GM18498 (cell line): Measurements from ENCODE around the gene BACE2.

Experiments
- ATAC-seq: cut with Tn5 transposase; IDR thresholded peaks from one replicate; pipeline ENCODE4 v1.9.1; 2021; ENCODE audit warnings: mild to moderate bottlenecking, moderate library complexity; ENCODE audit not compliant: unreplicated experiment

Gene BACE2

DNA sequence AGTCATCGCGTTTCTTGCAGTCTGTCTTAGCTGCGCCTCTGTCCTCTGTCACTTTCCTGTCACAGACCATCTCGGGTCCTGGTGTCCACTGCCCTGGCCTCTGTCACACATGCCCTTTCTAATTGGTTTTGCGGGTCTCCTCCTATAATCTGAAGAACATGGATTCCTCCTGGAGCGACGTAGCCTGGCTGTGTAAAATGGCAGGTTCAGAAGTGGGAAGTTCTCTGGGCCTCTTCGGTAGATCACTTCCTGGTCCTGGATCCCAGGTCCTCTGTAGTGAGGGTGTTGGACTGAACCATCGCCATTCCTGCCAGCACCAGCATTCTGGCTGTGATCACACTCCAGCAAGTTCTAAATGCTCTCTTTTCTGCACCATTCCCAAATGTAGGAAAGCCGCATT is 149.5 kb downstream of the BACE2 start:
- no peak for ATAC-seq

DNA sequence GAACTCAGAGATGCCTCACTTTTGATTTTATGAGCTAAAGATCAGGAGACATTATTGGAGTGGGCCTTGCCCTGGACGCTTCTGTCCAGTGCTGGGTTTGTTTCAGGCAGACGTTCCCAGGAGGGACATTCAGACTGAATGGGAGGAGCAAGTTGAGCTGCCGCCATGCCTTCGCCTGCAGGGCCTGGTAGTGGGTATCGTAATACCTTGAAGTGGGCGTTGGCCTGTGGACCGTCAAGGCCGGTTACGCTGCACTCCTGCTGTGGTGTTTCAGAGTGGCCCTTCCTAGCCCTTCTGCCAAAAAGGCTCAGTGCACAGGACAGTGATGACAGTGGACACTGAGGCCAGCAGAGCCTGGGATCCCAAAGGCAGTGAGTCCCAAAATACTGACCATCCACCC is 150.3 kb downstream of the BACE2 start:
- no peak for ATAC-seq

DNA sequence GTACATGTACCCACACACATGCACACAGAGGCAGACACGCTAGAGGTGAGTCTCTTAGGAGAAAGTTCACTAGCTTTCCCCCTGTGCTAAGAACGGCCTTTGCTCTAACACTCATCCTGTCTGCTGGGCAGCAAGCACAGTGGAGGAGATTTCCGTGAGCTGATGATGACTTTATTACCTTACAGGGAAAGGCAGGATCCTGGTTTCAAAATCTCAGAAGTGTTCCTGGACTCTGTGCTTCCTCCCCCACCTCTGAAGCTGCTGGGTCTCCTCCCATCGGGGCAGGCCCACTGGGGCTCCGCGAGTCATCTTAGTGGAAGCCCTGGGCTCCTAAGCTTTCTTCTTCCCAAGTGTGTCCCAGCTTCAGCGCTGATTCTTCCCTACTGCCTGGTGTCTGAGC is 151.3 kb downstream of the BACE2 start:
- no peak for ATAC-seq

- no peak for ATAC-seq
These were observed 153.4 kb downstream of the BACE2 start for GRCh38 chr21:41321211-41321907.

GRCh38 chr21:41321908-41322495 is 154.0 kb downstream of the BACE2 start:
- ATAC-seq: no peak

DNA sequence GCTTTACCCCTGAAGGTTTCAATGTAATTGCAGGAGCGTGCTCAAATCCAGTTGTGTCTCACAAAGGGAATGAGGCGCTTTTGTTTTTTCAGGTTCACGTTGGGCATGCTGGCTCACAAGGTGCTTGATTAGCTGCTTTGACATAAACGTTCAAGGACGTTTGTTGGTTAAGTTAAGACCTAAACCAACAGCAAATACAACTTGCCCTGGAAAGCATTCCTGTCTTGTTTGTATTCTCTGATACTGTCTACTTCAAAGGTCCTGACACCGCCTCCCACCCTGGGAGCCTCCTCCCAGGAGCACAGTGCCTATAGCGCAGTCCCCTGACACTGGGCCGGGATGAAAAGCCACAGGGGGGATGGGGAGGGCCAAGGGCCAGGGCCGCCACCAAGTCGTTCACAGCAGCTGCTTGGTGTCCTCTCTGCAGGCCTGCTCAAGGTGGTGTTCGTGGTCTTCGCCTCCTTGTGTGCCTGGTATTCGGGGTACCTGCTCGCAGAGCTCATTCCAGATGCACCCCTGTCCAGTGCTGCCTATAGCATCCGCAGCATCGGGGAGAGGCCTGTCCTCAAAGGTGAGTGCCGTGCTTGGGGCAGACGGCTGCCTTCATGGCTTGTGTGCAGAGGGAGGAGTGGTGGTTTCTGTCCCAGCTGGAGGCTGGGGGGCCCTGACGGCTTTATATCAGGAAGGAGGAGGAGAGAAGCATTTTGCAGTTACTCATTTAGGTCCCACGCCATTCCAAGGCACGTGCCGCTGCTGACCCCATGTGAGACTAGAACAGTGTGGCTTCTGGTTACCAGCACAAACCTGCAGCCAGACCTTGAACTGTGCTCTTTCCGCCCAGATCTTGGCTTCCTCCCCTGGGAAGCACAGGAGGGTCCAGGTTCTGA is 154.8 kb downstream of the BACE2 start:
- no peak for ATAC-seq

DNA sequence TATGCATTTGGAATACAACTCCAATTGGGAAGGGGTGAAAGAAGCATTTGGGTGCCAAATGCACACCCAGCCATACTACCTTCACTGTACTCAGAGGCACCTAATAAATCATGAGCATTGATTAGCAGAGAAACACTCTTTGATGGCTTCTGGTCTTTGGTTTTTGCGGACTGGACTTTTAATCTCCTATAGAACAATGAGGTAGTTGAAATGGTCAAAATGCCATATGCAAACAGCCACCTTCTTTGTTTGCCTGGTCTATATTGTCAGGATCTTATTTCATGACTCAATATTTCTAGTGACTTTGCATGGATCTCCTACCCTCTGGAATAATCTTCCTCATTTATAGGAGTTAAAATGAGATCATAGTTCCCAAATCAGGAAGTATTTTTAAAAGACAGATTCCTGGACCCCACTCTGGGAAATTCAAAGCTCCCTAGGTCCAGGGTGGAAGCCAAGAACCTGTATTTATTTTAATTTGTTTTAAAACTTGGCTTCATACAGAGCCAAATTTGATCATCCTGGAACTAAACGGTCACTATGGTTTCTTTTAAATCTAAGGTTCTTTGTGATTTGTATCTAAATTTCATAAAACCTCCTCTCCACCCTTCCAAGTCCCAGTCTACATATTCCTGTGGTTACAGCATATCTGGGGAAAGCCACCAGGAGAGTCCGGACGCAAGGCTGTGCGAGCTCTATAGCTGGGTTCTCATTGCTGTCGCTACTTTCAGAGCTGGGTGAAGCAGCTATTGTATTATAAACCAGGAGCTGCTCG is 157.4 kb downstream of the BACE2 start:
- ATAC-seq: no peak

DNA sequence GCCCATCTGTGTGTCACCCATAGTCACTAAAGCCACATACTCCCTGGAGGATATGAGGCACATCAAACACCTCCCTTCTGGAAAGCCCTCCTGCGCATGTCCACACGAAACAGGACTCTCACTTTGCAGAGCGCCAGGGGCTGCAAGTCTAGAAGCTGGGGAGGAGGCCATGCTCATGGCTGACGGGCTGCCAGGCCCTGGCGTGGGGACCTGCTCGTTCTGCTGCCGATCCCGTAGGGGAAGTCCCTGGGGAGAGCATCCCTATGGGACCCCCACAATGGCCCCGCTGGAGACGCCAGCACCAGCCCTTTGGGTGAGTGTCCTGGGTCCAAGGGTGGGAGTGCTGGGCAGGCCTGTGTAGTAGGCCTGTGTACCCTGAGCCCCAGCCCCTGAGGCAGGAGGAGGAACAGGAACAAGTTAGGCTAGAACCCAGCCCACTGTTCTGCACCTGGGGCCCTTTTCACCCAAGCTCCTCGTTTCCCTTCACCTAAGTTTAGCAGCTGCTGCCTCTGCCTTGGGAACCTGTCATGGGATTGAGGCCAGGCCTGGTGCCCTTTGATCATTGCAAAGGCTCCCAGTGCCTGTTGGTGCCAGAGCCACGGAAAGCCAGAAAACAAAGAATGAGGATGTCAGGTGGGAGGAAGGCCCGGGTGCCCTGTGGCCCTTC is 158.6 kb downstream of the BACE2 start:
- no peak for ATAC-seq

GRCh38 chr21:41327753-41328152 is 159.8 kb downstream of the BACE2 start:
- ATAC-seq: no peak

DNA sequence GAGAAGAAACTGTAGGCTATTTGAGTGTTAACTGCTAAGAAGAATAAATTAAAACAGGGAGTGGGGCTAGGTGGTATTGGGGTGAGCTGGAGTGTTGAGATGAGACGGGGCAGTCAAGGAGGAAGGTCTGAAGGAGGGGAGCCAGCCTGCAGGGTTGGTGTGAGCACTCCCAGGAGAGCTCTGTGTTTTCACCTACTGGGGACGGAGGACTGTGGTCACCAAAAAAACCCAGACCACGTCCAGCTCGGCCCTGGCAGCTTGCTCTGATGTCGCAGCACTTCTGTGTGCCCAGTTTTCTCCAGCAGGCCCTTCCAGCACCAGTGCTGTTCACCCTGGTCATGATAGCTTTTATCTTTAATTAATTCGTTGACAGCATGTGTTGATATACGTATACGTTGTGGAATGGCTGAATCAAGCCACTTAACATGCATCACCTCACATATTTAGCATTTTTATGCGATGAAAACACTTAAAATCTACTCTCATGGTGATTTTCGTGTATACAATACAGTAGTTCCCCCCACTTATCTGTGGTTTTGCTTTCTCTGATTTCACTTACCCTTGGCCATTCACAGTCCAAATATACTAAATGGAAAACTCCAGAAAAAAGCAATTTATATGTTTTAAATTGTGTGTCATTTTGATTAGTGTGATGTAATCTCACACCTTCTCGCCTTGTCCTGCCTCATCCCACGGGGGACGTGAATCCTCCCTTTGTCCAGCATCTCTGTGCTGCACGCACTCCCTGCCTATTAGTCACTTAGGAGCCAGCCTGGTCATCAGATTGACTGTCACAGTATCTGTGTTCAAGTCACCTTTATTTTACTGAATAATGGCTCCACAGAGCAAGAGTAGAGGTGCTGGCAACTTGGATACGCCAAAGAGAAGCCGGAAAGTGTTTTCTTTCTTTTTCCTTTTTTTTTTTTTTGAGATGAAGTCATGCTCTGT is 161.0 kb downstream of the BACE2 start:
- no peak for ATAC-seq
